HCT116 (cell line): ENCODE measurements around the gene CPNE7. TPM values are rescaled to one million over a fixed set of nuclear protein-coding genes. Genes with fewer than 3 reads are reported as not detected.

Source experiments
- ATAC-seq: fragments of 200-7000 bp; cut with Tn5 transposase; 2 replicates; pipeline ENCODE4 v1.9.1; 2020; ENCODE audit warnings: mild to moderate bottlenecking, moderate library complexity
- BruUV-seq: library from RNA; stranded (reverse); fragments of 400-500 nt; replicated peaks from 2 replicates; lab custom pipeline; 2021; lab: Mats Ljungman, UMichigan
- CTCF ChIA-PET: fragments of 300-600 bp; sonication (Branson Sonifier 250); formaldehyde crosslinking; loops from one replicate; lab custom pipeline; 2021; ENCODE audit warnings: antibody characterized with exemption; lab: Charles Lee
- POLR2A ChIA-PET: fragments of 300-600, 350-600 bp; sonication (Branson Sonifier 250); formaldehyde crosslinking; loops from one replicate; lab custom pipeline; 2021; ENCODE audit warnings: antibody characterized with exemption; lab: Charles Lee
- RAD21 ChIA-PET, 2 experiments: fragments of 300-600 bp; sonication (Branson Sonifier 250); formaldehyde crosslinking; loops; one replicate each; lab custom pipeline; 2023; ENCODE audit warnings: low total read pairs in 2 of 2; ENCODE audit not compliant: uncharacterized antibody in 2 of 2, unreplicated experiment in 2 of 2, low non-redundant PET in 1 of 2; lab: Charles Lee
- DNase-seq: peaks from one replicate; pipeline ENCODE4 v3.0.0-alpha.2; 2010; ENCODE audit warnings: low read depth, low spot score
- H2AFZ ChIP-seq: fragments of 200-600 bp; shearing (Covaris generic), sonication (generic); 2 replicates; pipeline ENCODE4 v1.6.1; 2017; ENCODE audit warnings: low read depth, mixed run types, mixed read lengths, antibody characterized with exemption, low read length; ENCODE audit not compliant: poor library complexity, severe bottlenecking
- H3K27ac ChIP-seq: 2 replicates; pipeline ENCODE4 v1.5.1; 2012; ENCODE audit warnings: low read depth, low read length
- H3K27me3 ChIP-seq: fragments of 200-600 bp; sonication (generic); 2 replicates; pipeline ENCODE4 v1.6.1; 2016; ENCODE audit warnings: mixed run types, low read length, mixed read lengths; ENCODE audit not compliant: insufficient read depth
- H3K36me3 ChIP-seq, 2 experiments: fragments of 200-500 bp in 1 of 2; fragments of 200-600 bp in 1 of 2; sonication (Bioruptor generic) in 1 of 2; sonication (generic) in 1 of 2; 2 replicates each; pipeline versions ENCODE4 v1.5.1 to v1.6.1; 2014 to 2016; ENCODE audit warnings: low read length in 2 of 2, inconsistent platforms in 1 of 2, mixed read lengths in 1 of 2, mixed run types in 1 of 2; ENCODE audit not compliant: insufficient read depth in 2 of 2, control insufficient read depth in 1 of 2
- H3K4me1 ChIP-seq, 2 experiments: fragments of 200-600 bp in 1 of 2; sonication (generic) in 1 of 2; 2 replicates each; pipeline versions ENCODE4 v1.5.1 to v1.6.1; 2012 to 2017; ENCODE audit warnings: low read length in 2 of 2, inconsistent platforms in 1 of 2, mild to moderate bottlenecking in 1 of 2, mixed read lengths in 1 of 2, mixed run types in 1 of 2, moderate library complexity in 1 of 2; ENCODE audit not compliant: insufficient read depth in 2 of 2, control insufficient read depth in 1 of 2
- H3K4me2 ChIP-seq: fragments of 200-600 bp; sonication (generic); 2 replicates; pipeline ENCODE4 v1.6.1; 2017; ENCODE audit warnings: mixed run types, low read length, mixed read lengths
- H3K4me3 ChIP-seq, 2 experiments: fragments of 200-600 bp in 1 of 2; sonication (generic) in 1 of 2; replicated peaks in 1 of 2; 2 replicates each; pipeline ENCODE4 v1.5.1; 2011 to 2016; ENCODE audit warnings: low read length in 2 of 2, control low read depth in 1 of 2, low read depth in 1 of 2, mild to moderate bottlenecking in 1 of 2, mixed read lengths in 1 of 2, mixed run types in 1 of 2
- H3K79me2 ChIP-seq: fragments of 200-600 bp; sonication (generic); 2 replicates; pipeline ENCODE4 v1.6.1; 2017; ENCODE audit warnings: mild to moderate bottlenecking, mixed run types, low read length, moderate library complexity, mixed read lengths; ENCODE audit not compliant: insufficient read depth
- H3K9ac ChIP-seq: fragments of 200-600 bp; sonication (generic); 2 replicates; pipeline ENCODE4 v1.6.1; 2016; ENCODE audit warnings: low read length, mixed read lengths
- H3K9me2 ChIP-seq: fragments of 200-600 bp; sonication (generic), shearing (Covaris generic); 2 replicates; pipeline ENCODE4 v1.6.1; 2017; ENCODE audit warnings: mixed run types, mild to moderate bottlenecking, moderate library complexity; ENCODE audit not compliant: insufficient read depth
- H3K9me3 ChIP-seq, 2 experiments: fragments of 200-500 bp in 1 of 2; fragments of 200-600 bp in 1 of 2; sonication (Bioruptor generic) in 1 of 2; sonication (generic) in 1 of 2; 2 replicates each; pipeline ENCODE4 v1.6.1; 2014 to 2017; ENCODE audit warnings: low read length in 2 of 2, mixed read lengths in 2 of 2, inconsistent platforms in 1 of 2, low read depth in 1 of 2, mild to moderate bottlenecking in 1 of 2, mixed run types in 1 of 2, moderate library complexity in 1 of 2; ENCODE audit not compliant: control insufficient read depth in 1 of 2, insufficient read depth in 1 of 2
- H4K20me1 ChIP-seq: fragments of 200-600 bp; sonication (generic), shearing (Covaris generic); 2 replicates; pipeline ENCODE4 v1.6.1; 2017; ENCODE audit warnings: mixed run types, mild to moderate bottlenecking, moderate library complexity; ENCODE audit not compliant: insufficient read depth
- EZH2 ChIP-seq: fragments of 200-600 bp; sonication (generic); IDR thresholded peaks from 2 replicates; pipeline ENCODE4 v1.6.1; 2017; ENCODE audit warnings: antibody characterized with exemption, mixed run types
- REST ChIP-seq: IDR thresholded peaks from 2 replicates; pipeline ENCODE4 v1.6.1; 2012; ENCODE audit warnings: low read depth
- ZBTB33 ChIP-seq: IDR thresholded peaks from 2 replicates; pipeline ENCODE4 v1.6.1; 2011; ENCODE audit warnings: mild to moderate bottlenecking, low read length, moderate library complexity; ENCODE audit not compliant: insufficient replicate concordance; ENCODE audit errors: extremely low read depth
- ZNF274 ChIP-seq: fragments of 200-500 bp; sonication (Bioruptor generic); IDR thresholded peaks from 2 replicates; pipeline ENCODE4 v1.6.1; 2014; ENCODE audit warnings: mild to moderate bottlenecking, low read depth, low read length, inconsistent platforms
- intact Hi-C: fragments of 100-400 bp; cut with micrococcal nuclease; formaldehyde crosslinking; loops from 2 replicates; pipeline ENCODE4 v1.10.0; 2022
- total RNA-seq: library from RNA; stranded (reverse); gene quantifications from one replicate; pipeline ENCODE4 v1.2.1, GENCODE V29; 2021; ENCODE audit not compliant: unreplicated experiment

CPNE7 gene
- total RNA-seq, 1 experiment from 2014 or later = 201 TPM

- Histone ChIP-seq H3K27ac (no peak overlapping the region), H3K4me2 (no peak overlapping the region), H3K9ac (no peak overlapping the region), H3K4me3 (no peak overlapping the region), H3K36me3 (peaks cover 16 to 26% of the 10 kb centered on the region in 2 experiments; a peak in 3 of 4 replicates), H3K4me1 (peaks cover 8 to 26% of the 10 kb centered on the region in 2 experiments; a peak in 3 of 4 replicates), H3K9me2 (no peaks in the 10 kb centered on the region), H3K79me2 (no peaks in the 10 kb centered on the region; the same call in 1 of the 2 replicates), H4K20me1 (no peaks in the 10 kb centered on the region), H3K9me3 (no peaks in the 10 kb centered on the region), H3K27me3 (no peaks in the 10 kb centered on the region), H2AFZ (no peak overlapping the region)
- ChIA-PET POLR2A (no interaction called here), CTCF (no interaction called here), RAD21 (no interaction called here)
- intact Hi-C loops = no loop called here
- DNase-seq (no peak), ATAC-seq (no peak)
- TF ChIP-seq REST (no peak), EZH2 (no peak), ZBTB33 (no peak), ZNF274 (no peak)
- no TSS peak for BruUV-seq
Observed at GRCh38 chr16:89645122-89645521, 69.6 kb downstream of the CPNE7 start.
